PFSK-1 (cell line): Measurements from ENCODE around the gene PKN1.

Experiments
- POLR2AphosphoS5 ChIP-seq: IDR thresholded peaks from 2 replicates; pipeline ENCODE4 v1.6.1; 2012; ENCODE audit warnings: low read depth, mild to moderate bottlenecking, control low read depth, low read length, moderate library complexity
- TAF1 ChIP-seq: IDR thresholded peaks from 2 replicates; pipeline ENCODE4 v1.6.1; 2012; ENCODE audit warnings: low read length, control low read depth, borderline replicate concordance; ENCODE audit not compliant: insufficient read depth
- TF ChIP-seq, protein P1 (sequence below), 2 experiments: IDR thresholded peaks; 2 replicates each; pipeline versions ENCODE4 v1.6.1 to v1.8.0; 2011 to 2012; ENCODE audit warnings: low read depth in 2 of 2, low read length in 2 of 2, control low read depth in 1 of 2, inconsistent platforms in 1 of 2, mild to moderate bottlenecking in 1 of 2, moderate library complexity in 1 of 2; ENCODE audit not compliant: insufficient read depth in 1 of 2

DNA sequence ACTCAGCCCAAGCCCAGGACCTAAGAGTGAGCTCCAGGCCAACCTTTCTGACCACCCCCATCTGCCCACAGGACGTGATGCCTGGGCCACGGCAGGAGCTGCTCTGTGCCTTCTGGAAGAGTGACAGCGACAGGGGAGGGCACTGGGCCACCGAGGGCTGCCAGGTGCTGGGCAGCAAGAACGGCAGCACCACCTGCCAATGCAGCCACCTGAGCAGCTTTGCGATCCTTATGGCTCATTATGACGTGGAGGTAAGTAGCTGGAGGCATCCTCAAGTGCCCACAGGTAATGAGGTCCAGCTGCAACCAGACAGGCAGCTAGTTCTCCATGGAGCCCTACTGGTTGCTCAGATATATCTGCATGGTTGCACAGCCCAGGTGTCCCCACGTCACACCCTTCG is 28.8 kb upstream of the PKN1 start:
- TF ChIP-seq POLR2AphosphoS5 (no peak), TAF1 (no peak)
- TF ChIP-seq, protein P1, sequence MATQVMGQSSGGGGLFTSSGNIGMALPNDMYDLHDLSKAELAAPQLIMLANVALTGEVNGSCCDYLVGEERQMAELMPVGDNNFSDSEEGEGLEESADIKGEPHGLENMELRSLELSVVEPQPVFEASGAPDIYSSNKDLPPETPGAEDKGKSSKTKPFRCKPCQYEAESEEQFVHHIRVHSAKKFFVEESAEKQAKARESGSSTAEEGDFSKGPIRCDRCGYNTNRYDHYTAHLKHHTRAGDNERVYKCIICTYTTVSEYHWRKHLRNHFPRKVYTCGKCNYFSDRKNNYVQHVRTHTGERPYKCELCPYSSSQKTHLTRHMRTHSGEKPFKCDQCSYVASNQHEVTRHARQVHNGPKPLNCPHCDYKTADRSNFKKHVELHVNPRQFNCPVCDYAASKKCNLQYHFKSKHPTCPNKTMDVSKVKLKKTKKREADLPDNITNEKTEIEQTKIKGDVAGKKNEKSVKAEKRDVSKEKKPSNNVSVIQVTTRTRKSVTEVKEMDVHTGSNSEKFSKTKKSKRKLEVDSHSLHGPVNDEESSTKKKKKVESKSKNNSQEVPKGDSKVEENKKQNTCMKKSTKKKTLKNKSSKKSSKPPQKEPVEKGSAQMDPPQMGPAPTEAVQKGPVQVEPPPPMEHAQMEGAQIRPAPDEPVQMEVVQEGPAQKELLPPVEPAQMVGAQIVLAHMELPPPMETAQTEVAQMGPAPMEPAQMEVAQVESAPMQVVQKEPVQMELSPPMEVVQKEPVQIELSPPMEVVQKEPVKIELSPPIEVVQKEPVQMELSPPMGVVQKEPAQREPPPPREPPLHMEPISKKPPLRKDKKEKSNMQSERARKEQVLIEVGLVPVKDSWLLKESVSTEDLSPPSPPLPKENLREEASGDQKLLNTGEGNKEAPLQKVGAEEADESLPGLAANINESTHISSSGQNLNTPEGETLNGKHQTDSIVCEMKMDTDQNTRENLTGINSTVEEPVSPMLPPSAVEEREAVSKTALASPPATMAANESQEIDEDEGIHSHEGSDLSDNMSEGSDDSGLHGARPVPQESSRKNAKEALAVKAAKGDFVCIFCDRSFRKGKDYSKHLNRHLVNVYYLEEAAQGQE (IDR thresholded peaks at IDR 0.05; ENCODE audit: insufficient read depth in 1 of 2, low read depth in 2 of 2, low read length in 2 of 2): no peak
